ENCODE results near the gene PALLD.

PALLD gene

DNA sequence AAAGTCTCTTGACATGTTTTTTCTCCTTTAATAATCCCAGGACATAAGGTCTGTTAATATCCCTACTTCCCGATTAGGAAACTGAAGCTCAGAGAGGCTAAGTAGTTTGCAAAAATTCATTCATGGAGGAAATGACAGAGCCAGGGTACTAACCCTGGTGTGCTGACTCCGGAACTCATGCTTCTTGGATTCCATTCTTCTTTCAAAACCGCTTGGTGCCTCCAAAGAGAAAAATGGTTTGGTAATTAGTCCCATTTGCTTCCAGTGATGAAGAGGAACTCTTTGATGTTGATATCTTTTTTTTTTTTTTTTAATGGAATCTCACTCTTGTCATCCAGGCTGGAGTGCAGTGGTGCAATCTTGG is 146.9 kb downstream of the PALLD start (continued):
- TF ChIP-seq, protein P1, sequence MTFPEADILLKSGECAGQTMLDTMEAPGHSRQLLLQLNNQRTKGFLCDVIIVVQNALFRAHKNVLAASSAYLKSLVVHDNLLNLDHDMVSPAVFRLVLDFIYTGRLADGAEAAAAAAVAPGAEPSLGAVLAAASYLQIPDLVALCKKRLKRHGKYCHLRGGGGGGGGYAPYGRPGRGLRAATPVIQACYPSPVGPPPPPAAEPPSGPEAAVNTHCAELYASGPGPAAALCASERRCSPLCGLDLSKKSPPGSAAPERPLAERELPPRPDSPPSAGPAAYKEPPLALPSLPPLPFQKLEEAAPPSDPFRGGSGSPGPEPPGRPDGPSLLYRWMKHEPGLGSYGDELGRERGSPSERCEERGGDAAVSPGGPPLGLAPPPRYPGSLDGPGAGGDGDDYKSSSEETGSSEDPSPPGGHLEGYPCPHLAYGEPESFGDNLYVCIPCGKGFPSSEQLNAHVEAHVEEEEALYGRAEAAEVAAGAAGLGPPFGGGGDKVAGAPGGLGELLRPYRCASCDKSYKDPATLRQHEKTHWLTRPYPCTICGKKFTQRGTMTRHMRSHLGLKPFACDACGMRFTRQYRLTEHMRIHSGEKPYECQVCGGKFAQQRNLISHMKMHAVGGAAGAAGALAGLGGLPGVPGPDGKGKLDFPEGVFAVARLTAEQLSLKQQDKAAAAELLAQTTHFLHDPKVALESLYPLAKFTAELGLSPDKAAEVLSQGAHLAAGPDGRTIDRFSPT (tag by site-specific recombination; IDR thresholded peaks at IDR 0.05): no peak
- TF ChIP-seq ZNF658 (tag by site-specific recombination; IDR thresholded peaks at IDR 0.05) (no peak), ZNF335 (tag by site-specific recombination; conservative IDR thresholded peaks at IDR 0.05) (no peak), KLF8 (tag by site-specific recombination; IDR thresholded peaks at IDR 0.05) (no peak), ZNF184 (tag by site-specific recombination; IDR thresholded peaks at IDR 0.05) (no peak), ZNF311 (tag by site-specific recombination; IDR thresholded peaks at IDR 0.05; ENCODE audit: borderline replicate concordance) (no peak), ZBTB17 (tag by site-specific recombination; IDR thresholded peaks at IDR 0.05) (no peak), EGR2 (tag by site-specific recombination; IDR thresholded peaks at IDR 0.05; ENCODE audit: low read depth) (no peak)

DNA sequence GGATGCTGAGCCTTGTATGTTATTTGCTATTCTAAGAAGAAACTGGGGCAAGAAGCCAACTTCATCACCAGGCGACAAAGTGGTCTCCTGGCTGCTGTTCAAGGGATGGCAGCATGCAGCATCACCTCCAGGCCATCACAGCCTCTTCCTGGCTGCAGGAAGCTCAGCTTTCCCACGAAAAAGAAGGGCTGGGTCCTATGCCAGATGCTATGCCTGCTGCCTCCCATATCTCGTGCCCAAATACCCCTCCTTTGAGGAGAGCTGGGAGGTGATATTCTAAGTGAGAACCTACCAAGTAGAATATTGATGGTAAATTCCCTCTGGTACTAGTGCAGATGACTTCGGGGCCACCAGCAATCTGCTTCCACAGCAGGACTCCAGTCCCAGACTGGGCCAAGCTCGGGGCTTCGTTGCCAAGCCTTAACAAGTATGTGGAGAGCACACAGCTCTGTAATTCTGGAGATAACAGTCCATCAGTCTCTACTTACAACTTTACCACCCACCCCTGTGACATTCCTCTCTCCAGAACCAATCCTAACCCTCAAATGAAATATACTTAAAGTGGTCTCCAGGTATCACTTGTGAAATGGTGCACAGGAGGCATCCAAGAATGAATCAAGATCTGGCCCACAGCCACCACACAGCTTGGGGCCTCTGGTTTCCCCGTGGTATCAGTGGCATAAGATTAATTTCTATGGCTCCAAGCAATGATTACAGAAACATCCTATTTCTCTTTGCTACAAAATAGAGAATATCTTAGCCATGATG is 149.3 kb downstream of the PALLD start:
- Histone ChIP-seq H3K27ac (ENCODE audit: extremely low read depth, low read depth, low read length) (no peak overlapping the region; the same call in 1 of the 2 replicates), H3K4me3 (ENCODE audit: low read depth, low read length) (no peak overlapping the region), H3K9me3 (ENCODE audit: control insufficient read depth, insufficient read depth, low read depth, low read length) (no peaks in the 10 kb centered on the region), H3K36me3 (ENCODE audit: control insufficient read depth in 2 of 2, insufficient read depth in 1 of 2, low read length in 2 of 2) (no peaks in the 10 kb centered on the region), H3K4me1 (ENCODE audit: control insufficient read depth, insufficient read depth, low read length) (peaks cover 17% of the 10 kb centered on the region)
- ChIA-PET CTCF (interaction anchor here (0.8 to 2.4 kb wide), 4 partner anchors 8 to 61 kb away, joined by 3 to 9 read pairs (median 4); no protein-coding TSS in a partner anchor), POLR2A (interaction anchor here (0.9 to 1.2 kb wide), 2 partner anchors 13 to 364 kb away, joined by 4 to 5 read pairs; partner anchors contain the start of gene CBR4)
- TF ChIP-seq ZNF837 (tag by site-specific recombination; IDR thresholded peaks at IDR 0.05) (no peak), ZNF560 (tag by site-specific recombination; IDR thresholded peaks at IDR 0.05; ENCODE audit: borderline replicate concordance) (no peak), ZIC2 (tag by site-specific recombination; IDR thresholded peaks at IDR 0.05) (peak; percentile 44; the same call in 1 of the 2 replicates), ZNF596 (tag by site-specific recombination; IDR thresholded peaks at IDR 0.05) (no peak), ZNF248 (tag by site-specific recombination; IDR thresholded peaks at IDR 0.05) (no peak), ZNF558 (tag by site-specific recombination; IDR thresholded peaks at IDR 0.05) (no peak), ZNF324 (tag by site-specific recombination; IDR thresholded peaks at IDR 0.05) (no peak), ZNF600 (tag by site-specific recombination; IDR thresholded peaks at IDR 0.05) (peak; percentile 68), ZNF629 (tag by site-specific recombination; IDR thresholded peaks at IDR 0.05) (no peak), GLIS1 (tag by site-specific recombination; IDR thresholded peaks at IDR 0.05) (peak; percentile 48), ZNF366 (tag by site-specific recombination; conservative IDR thresholded peaks at IDR 0.05) (0 out of 2 replicates have a peak, but pooled peaks have one; percentile 8), ZNF169 (tag by site-specific recombination; IDR thresholded peaks at IDR 0.05) (no peak), ZBTB20 (tag by site-specific recombination; IDR thresholded peaks at IDR 0.05) (0 out of 2 replicates have a peak, but pooled peaks have one; percentile 41), ZBTB17 (tag by site-specific recombination; IDR thresholded peaks at IDR 0.05) (peak; percentile 35; the same call in 1 of the 2 replicates), SCRT2 (tag by site-specific recombination; IDR thresholded peaks at IDR 0.05) (no peak)
- TF ChIP-seq, protein P2, sequence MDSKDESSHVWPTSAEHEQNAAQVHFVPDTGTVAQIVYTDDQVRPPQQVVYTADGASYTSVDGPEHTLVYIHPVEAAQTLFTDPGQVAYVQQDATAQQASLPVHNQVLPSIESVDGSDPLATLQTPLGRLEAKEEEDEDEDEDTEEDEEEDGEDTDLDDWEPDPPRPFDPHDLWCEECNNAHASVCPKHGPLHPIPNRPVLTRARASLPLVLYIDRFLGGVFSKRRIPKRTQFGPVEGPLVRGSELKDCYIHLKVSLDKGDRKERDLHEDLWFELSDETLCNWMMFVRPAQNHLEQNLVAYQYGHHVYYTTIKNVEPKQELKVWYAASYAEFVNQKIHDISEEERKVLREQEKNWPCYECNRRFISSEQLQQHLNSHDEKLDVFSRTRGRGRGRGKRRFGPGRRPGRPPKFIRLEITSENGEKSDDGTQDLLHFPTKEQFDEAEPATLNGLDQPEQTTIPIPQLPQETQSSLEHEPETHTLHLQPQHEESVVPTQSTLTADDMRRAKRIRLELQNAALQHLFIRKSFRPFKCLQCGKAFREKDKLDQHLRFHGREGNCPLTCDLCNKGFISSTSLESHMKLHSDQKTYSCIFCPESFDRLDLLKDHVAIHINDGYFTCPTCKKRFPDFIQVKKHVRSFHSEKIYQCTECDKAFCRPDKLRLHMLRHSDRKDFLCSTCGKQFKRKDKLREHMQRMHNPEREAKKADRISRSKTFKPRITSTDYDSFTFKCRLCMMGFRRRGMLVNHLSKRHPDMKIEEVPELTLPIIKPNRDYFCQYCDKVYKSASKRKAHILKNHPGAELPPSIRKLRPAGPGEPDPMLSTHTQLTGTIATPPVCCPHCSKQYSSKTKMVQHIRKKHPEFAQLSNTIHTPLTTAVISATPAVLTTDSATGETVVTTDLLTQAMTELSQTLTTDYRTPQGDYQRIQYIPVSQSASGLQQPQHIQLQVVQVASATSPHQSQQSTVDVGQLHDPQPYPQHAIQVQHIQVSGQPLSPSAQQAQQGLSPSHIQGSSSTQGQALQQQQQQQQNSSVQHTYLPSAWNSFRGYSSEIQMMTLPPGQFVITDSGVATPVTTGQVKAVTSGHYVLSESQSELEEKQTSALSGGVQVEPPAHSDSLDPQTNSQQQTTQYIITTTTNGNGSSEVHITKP (tag by site-specific recombination; IDR thresholded peaks at IDR 0.05): peak; percentile 70
- TF ChIP-seq, protein P3, sequence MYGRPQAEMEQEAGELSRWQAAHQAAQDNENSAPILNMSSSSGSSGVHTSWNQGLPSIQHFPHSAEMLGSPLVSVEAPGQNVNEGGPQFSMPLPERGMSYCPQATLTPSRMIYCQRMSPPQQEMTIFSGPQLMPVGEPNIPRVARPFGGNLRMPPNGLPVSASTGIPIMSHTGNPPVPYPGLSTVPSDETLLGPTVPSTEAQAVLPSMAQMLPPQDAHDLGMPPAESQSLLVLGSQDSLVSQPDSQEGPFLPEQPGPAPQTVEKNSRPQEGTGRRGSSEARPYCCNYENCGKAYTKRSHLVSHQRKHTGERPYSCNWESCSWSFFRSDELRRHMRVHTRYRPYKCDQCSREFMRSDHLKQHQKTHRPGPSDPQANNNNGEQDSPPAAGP (tag by site-specific recombination; IDR thresholded peaks at IDR 0.05): no peak
- TF ChIP-seq, protein P4, sequence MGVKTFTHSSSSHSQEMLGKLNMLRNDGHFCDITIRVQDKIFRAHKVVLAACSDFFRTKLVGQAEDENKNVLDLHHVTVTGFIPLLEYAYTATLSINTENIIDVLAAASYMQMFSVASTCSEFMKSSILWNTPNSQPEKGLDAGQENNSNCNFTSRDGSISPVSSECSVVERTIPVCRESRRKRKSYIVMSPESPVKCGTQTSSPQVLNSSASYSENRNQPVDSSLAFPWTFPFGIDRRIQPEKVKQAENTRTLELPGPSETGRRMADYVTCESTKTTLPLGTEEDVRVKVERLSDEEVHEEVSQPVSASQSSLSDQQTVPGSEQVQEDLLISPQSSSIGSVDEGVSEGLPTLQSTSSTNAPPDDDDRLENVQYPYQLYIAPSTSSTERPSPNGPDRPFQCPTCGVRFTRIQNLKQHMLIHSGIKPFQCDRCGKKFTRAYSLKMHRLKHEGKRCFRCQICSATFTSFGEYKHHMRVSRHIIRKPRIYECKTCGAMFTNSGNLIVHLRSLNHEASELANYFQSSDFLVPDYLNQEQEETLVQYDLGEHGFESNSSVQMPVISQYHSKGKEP (tag by site-specific recombination; IDR thresholded peaks at IDR 0.05): peak; percentile 53; the same call in 1 of the 2 replicates
- TF ChIP-seq, protein P5, sequence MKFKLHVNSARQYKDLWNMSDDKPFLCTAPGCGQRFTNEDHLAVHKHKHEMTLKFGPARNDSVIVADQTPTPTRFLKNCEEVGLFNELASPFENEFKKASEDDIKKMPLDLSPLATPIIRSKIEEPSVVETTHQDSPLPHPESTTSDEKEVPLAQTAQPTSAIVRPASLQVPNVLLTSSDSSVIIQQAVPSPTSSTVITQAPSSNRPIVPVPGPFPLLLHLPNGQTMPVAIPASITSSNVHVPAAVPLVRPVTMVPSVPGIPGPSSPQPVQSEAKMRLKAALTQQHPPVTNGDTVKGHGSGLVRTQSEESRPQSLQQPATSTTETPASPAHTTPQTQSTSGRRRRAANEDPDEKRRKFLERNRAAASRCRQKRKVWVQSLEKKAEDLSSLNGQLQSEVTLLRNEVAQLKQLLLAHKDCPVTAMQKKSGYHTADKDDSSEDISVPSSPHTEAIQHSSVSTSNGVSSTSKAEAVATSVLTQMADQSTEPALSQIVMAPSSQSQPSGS (tag by site-specific recombination; IDR thresholded peaks at IDR 0.05; ENCODE audit: low read depth): no peak

All from HEK293 (cell line).